Keratinocyte (primary cell): Measurements from ENCODE around the gene CDC20B. TPM values are rescaled to one million over a fixed set of nuclear protein-coding genes. Genes with fewer than 3 reads are reported as not detected.

Source experiments
- DNase-seq: peaks from one replicate; pipeline ENCODE4 v3.0.0-alpha.2; 2011; ENCODE audit warnings: low read depth, missing footprints, low spot score
- FAIRE-seq: peaks from 2 replicates; lab custom pipeline; 2011; peaks lifted over from hg19 to GRCh38; lab: Jason Lieb, UNC
- H2AFZ ChIP-seq: 2 replicates; pipeline ENCODE4 v1.6.0; 2012; ENCODE audit warnings: low read length, control low read depth, inconsistent platforms; ENCODE audit not compliant: control insufficient read depth
- H3K27ac ChIP-seq: 2 replicates; pipeline ENCODE4 v1.5.1; 2011; ENCODE audit warnings: low read length; ENCODE audit not compliant: control insufficient read depth, insufficient read depth
- H3K27me3 ChIP-seq: 3 replicates; pipeline ENCODE4 v1.6.0; 2011; ENCODE audit warnings: low read length; ENCODE audit not compliant: control insufficient read depth, insufficient read depth; ENCODE audit errors: extremely low read depth
- H3K36me3 ChIP-seq, 2 experiments: 2 replicates in 1 of 2; 3 replicates in 1 of 2; pipeline ENCODE4 v1.5.1; 2011; ENCODE audit warnings: low read length in 2 of 2, mild to moderate bottlenecking in 1 of 2; ENCODE audit not compliant: control insufficient read depth in 2 of 2, insufficient read depth in 2 of 2; ENCODE audit errors: extremely low read depth in 1 of 2
- H3K4me1 ChIP-seq: 3 replicates; pipeline ENCODE4 v1.5.1; 2011; ENCODE audit warnings: low read length; ENCODE audit not compliant: control insufficient read depth, insufficient read depth; ENCODE audit errors: extremely low read depth
- H3K4me2 ChIP-seq: 3 replicates; pipeline ENCODE4 v1.6.0; 2011; ENCODE audit warnings: low read depth, low read length; ENCODE audit not compliant: control insufficient read depth, insufficient read depth; ENCODE audit errors: extremely low read depth
- H3K4me3 ChIP-seq, 3 experiments: fragments of 200-600 bp in 1 of 3; sonication (generic) in 1 of 3; 2 replicates in 2 of 3; 3 replicates in 1 of 3; pipeline ENCODE4 v1.5.1; 2011 to 2016; ENCODE audit warnings: low read length in 3 of 3, mild to moderate bottlenecking in 3 of 3, control low read depth in 2 of 3, inconsistent platforms in 1 of 3, low read depth in 1 of 3, mixed read lengths in 1 of 3, mixed run types in 1 of 3, moderate library complexity in 1 of 3; ENCODE audit not compliant: control insufficient read depth in 2 of 3, insufficient read depth in 2 of 3; ENCODE audit errors: extremely low read depth in 1 of 3
- H3K79me2 ChIP-seq: 2 replicates; pipeline ENCODE4 v1.6.0; 2012; ENCODE audit warnings: low read length; ENCODE audit not compliant: control insufficient read depth, insufficient read depth
- H3K9ac ChIP-seq: 3 replicates; pipeline ENCODE4 v1.6.0; 2011; ENCODE audit warnings: low read length; ENCODE audit not compliant: control insufficient read depth, insufficient read depth; ENCODE audit errors: extremely low read depth
- H3K9me1 ChIP-seq: 3 replicates; pipeline ENCODE4 v1.6.0; 2011; ENCODE audit warnings: low read length; ENCODE audit not compliant: control insufficient read depth, insufficient read depth; ENCODE audit errors: extremely low read depth
- H3K9me3 ChIP-seq: 2 replicates; pipeline ENCODE4 v1.5.1; 2012; ENCODE audit warnings: low read depth, low read length; ENCODE audit not compliant: control insufficient read depth
- H4K20me1 ChIP-seq: 3 replicates; pipeline ENCODE4 v1.6.0; 2011; ENCODE audit warnings: low read length; ENCODE audit not compliant: control insufficient read depth, insufficient read depth; ENCODE audit errors: extremely low read depth
- EZH2 ChIP-seq: IDR thresholded peaks from one replicate; pipeline ENCODE4 v1.6.1; 2012; ENCODE audit warnings: inconsistent platforms, mild to moderate bottlenecking, low read length, moderate library complexity
- dilution Hi-C: fragments of 300-500 bp; cut with MboI; formaldehyde crosslinking; loops from one replicate; pipeline ENCODE4 v1.7.0; 2020; ENCODE audit warnings: low sequenced_read_pairs; ENCODE audit not compliant: extremely low pct_ligation_motif_present
- polyA plus RNA-seq, 5 experiments: library from polyadenylated mRNA; depleted of rRNA in 3 of 5; stranded (reverse) in 3 of 5; stranded (forward) in 1 of 5; unstranded in 1 of 5; fragments of >200 nt; gene quantifications; 1 replicate in 1 of 5; 2 replicates in 3 of 5; 3 replicates in 1 of 5; pipeline versions ENCODE4 v1.2.1 to v1.2.3, GENCODE V29; 2011 to 2012; ENCODE audit warnings: missing spikeins in 2 of 5, low read depth in 1 of 5, low replicate concordance in 1 of 5
- TF ChIP-seq, protein P1 (sequence below), 3 experiments: IDR thresholded peaks in 1 of 3; conservative IDR thresholded peaks in 1 of 3; optimal IDR thresholded peaks in 1 of 3; 2 replicates in 2 of 3; 3 replicates in 1 of 3; pipeline versions ENCODE3 to v1.5.1; 2011; ENCODE audit warnings: low read length in 3 of 3, mild to moderate bottlenecking in 3 of 3, moderate library complexity in 2 of 3, control low read depth in 1 of 3, inconsistent platforms in 1 of 3; ENCODE audit not compliant: insufficient read depth in 2 of 3; ENCODE audit errors: extremely low read depth in 1 of 3

The CDC20B gene
- polyA plus RNA-seq, 1 donor (not counting 4 experiments of a cell fraction or from before 2014, with no cell fraction given), result 0.03 TPM

DNA sequence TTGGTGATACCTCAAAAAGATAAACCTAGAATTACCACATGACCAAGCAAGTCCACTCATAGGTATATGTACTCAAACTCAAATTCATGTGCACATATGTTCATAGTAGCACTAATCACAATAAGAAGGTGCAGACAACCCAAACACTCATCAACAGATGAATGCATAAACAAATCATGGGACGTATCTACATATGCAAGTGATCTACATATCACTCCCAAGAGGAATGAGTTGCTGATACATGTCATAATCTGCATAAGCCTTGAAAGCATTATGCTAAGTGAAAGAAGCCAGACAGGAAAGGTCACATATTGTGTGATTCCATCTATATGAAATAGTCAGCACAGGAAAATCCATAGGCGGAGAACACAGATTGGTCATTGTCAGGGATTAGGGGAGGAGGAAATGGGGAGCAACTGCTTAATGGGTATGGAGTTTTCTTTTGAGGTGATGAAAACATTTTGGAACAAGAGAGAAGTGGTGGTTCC, 23.6 kb downstream of the CDC20B start:
- H3K27ac ChIP-seq, result no peak overlapping the region
- no peaks in the 10 kb centered on the region for H4K20me1 ChIP-seq
- DNase-seq, result no peak
- TF ChIP-seq EZH2, result no peak
- TF ChIP-seq, protein P1, sequence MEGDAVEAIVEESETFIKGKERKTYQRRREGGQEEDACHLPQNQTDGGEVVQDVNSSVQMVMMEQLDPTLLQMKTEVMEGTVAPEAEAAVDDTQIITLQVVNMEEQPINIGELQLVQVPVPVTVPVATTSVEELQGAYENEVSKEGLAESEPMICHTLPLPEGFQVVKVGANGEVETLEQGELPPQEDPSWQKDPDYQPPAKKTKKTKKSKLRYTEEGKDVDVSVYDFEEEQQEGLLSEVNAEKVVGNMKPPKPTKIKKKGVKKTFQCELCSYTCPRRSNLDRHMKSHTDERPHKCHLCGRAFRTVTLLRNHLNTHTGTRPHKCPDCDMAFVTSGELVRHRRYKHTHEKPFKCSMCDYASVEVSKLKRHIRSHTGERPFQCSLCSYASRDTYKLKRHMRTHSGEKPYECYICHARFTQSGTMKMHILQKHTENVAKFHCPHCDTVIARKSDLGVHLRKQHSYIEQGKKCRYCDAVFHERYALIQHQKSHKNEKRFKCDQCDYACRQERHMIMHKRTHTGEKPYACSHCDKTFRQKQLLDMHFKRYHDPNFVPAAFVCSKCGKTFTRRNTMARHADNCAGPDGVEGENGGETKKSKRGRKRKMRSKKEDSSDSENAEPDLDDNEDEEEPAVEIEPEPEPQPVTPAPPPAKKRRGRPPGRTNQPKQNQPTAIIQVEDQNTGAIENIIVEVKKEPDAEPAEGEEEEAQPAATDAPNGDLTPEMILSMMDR (optimal IDR thresholded peaks at IDR 0.05 in 1 of 3, IDR thresholded peaks at IDR 0.05 in 1 of 3, conservative IDR thresholded peaks at IDR 0.05 in 1 of 3; ENCODE audit: extremely low read depth in 1 of 3, insufficient read depth in 2 of 3, low read length in 3 of 3), result no peak
- H2AFZ ChIP-seq, result no peak overlapping the region
- peaks cover 6% of the 10 kb centered on the region for H3K27me3 ChIP-seq
- no peak overlapping the region for H3K4me3 ChIP-seq
- no peaks in the 10 kb centered on the region for H3K36me3 ChIP-seq
- H3K9ac ChIP-seq, result no peak overlapping the region
- H3K4me2 ChIP-seq, result no peak overlapping the region
- dilution Hi-C loops, result loop anchor here (25.0 kb wide), 1 partner anchor 212 kb away; no protein-coding TSS in a partner anchor
- H3K9me1 ChIP-seq, result no peaks in the 10 kb centered on the region
- no peaks in the 10 kb centered on the region for H3K79me2 ChIP-seq
- peak; percentile 9 for FAIRE-seq
- H3K9me3 ChIP-seq, result no peaks in the 10 kb centered on the region
- H3K4me1 ChIP-seq, result peaks cover 13% of the 10 kb centered on the region

GRCh38 chr5:55146543-55147151, 26.3 kb downstream of the CDC20B start:
- Histone ChIP-seq H3K4me1 (peaks cover 2% of the 10 kb centered on the region), H3K36me3 (no peaks in the 10 kb centered on the region), H3K27ac (no peak overlapping the region), H3K27me3 (peaks cover 6% of the 10 kb centered on the region), H4K20me1 (no peaks in the 10 kb centered on the region), H3K4me2 (peak overlapping the region; percentile 40), H3K9me1 (peaks cover 2% of the 10 kb centered on the region), H3K9me3 (no peaks in the 10 kb centered on the region), H3K79me2 (no peaks in the 10 kb centered on the region), H3K9ac (no peak overlapping the region), H3K4me3 (no peak overlapping the region), H2AFZ (no peak overlapping the region)
- FAIRE-seq, result peak; percentile 90
- DNase-seq, result peak; percentile 63
- dilution Hi-C loops, result loop anchor here (25.0 kb wide), 1 partner anchor 209 kb away; no protein-coding TSS in a partner anchor
- TF ChIP-seq, protein P1 (optimal IDR thresholded peaks at IDR 0.05 in 1 of 3, IDR thresholded peaks at IDR 0.05 in 1 of 3, conservative IDR thresholded peaks at IDR 0.05 in 1 of 3; ENCODE audit: extremely low read depth in 1 of 3, insufficient read depth in 2 of 3, low read length in 3 of 3), result peak; percentile 92 to 95 (median 95)
- TF ChIP-seq EZH2, result no peak
